Neural progenitor cell (in vitro differentiated cells): ENCODE measurements around the gene KCNJ16. TPM values are rescaled to one million over a fixed set of nuclear protein-coding genes. Genes with fewer than 3 reads are reported as not detected.

Source experiments
- DNase-seq: peaks from one replicate; pipeline ENCODE4 v3.0.0-alpha.2; 2016; ENCODE audit warnings: low spot score
- H2AFZ ChIP-seq: fragments of 200-600 bp; sonication (generic); replicated peaks from 2 replicates; pipeline ENCODE4 v1.6.1; 2016; ENCODE audit warnings: antibody characterized with exemption
- H3F3A ChIP-seq: fragments of 200-600 bp; sonication (generic); 2 replicates; pipeline ENCODE4 v1.6.1; 2016; ENCODE audit warnings: antibody characterized with exemption, low read depth
- H3K27ac ChIP-seq: fragments of 200-600 bp; sonication (generic); 2 replicates; pipeline ENCODE4 v1.5.1; 2016; ENCODE audit warnings: mild to moderate bottlenecking
- H3K27me3 ChIP-seq: fragments of 200-600 bp; sonication (generic); 2 replicates; pipeline ENCODE4 v1.6.1; 2016; ENCODE audit warnings: mild to moderate bottlenecking, moderate library complexity
- H3K36me3 ChIP-seq: fragments of 200-600 bp; sonication (generic); 2 replicates; pipeline ENCODE4 v1.5.1; 2016
- H3K4me1 ChIP-seq: fragments of 200-600 bp; sonication (generic); 2 replicates; pipeline ENCODE4 v1.6.1; 2016; ENCODE audit warnings: mixed run types
- H3K4me2 ChIP-seq: fragments of 200-600 bp; sonication (generic); 2 replicates; pipeline ENCODE4 v1.6.1; 2016
- H3K4me3 ChIP-seq: fragments of 200-600 bp; sonication (generic); 2 replicates; pipeline ENCODE4 v1.5.1; 2016
- H3K79me2 ChIP-seq: fragments of 200-600 bp; sonication (generic); 2 replicates; pipeline ENCODE4 v1.6.1; 2016; ENCODE audit warnings: low read depth
- H3K9ac ChIP-seq: fragments of 200-600 bp; sonication (generic); 2 replicates; pipeline ENCODE4 v1.6.1; 2016
- H3K9me3 ChIP-seq: fragments of 200-600 bp; sonication (generic); 2 replicates; pipeline ENCODE4 v1.5.1; 2016; ENCODE audit warnings: low read depth
- H4K20me1 ChIP-seq: fragments of 200-600 bp; sonication (generic); 2 replicates; pipeline ENCODE4 v1.6.1; 2016; ENCODE audit warnings: low read depth
- H3K27ac Mint-ChIP-seq: 3 replicates; pipeline ENCODE4 v1.8.0; 2021; ENCODE audit warnings: mixed read lengths
- H3K27me3 Mint-ChIP-seq: 2 replicates; pipeline ENCODE4 v1.8.0; 2022; ENCODE audit warnings: low read depth, mild to moderate bottlenecking, inconsistent platforms, moderate library complexity, mixed read lengths; ENCODE audit not compliant: insufficient read depth
- H3K36me3 Mint-ChIP-seq: 3 replicates; pipeline ENCODE4 v1.8.0; 2021; ENCODE audit warnings: mixed read lengths
- H3K4me1 Mint-ChIP-seq: 3 replicates; pipeline ENCODE4 v1.8.0; 2021; ENCODE audit warnings: mixed read lengths
- H3K4me3 Mint-ChIP-seq: 3 replicates; pipeline ENCODE4 v1.8.0; 2021; ENCODE audit warnings: mild to moderate bottlenecking, moderate library complexity, mixed read lengths
- H3K9me3 Mint-ChIP-seq: 3 replicates; pipeline ENCODE4 v1.8.0; 2020; ENCODE audit warnings: mixed read lengths
- EZH2 ChIP-seq: fragments of 200-600 bp; sonication (generic); IDR thresholded peaks from 2 replicates; pipeline ENCODE4 v1.6.1; 2017; ENCODE audit warnings: antibody characterized with exemption, mild to moderate bottlenecking, moderate library complexity
- EZH2phosphoT487 ChIP-seq: fragments of 200-600 bp; sonication (generic); IDR thresholded peaks from 2 replicates; pipeline ENCODE4 v1.6.1; 2017; ENCODE audit warnings: antibody characterized with exemption
- total RNA-seq: library from RNA; depleted of rRNA; stranded (reverse); fragments of >200 nt; gene quantifications from 2 replicates; pipeline ENCODE4 v1.2.3, GENCODE V29; 2015; ENCODE audit warnings: low replicate concordance
- TF ChIP-seq, protein P1 (sequence below): fragments of 200-600 bp; sonication (generic); IDR thresholded peaks from 2 replicates; pipeline ENCODE4 v1.5.1; 2017; ENCODE audit warnings: antibody characterized with exemption, mild to moderate bottlenecking

Gene KCNJ16
- total RNA-seq, 1 donor from 2014 or later: not detected

DNA sequence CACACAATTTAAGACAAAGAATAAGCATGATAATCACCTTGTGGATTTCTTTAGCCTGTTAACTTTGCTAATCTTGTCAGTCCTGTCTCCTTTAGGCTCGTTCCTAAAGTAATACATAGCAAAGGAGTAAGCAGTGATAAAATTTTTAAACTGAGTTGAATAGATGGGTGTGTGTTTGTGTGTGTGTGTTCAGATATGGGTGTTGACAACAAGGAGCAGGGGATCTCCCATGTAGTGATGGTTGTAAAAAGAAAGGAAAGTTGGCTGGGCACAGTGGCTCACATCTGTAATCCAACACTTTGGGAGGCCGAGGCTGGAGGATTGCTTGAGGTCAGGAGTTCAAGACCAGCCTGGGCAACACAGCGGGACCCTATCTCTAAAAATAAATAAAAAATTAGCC lies 49.7 kb downstream of the KCNJ16 start:
- Histone ChIP-seq H4K20me1 (no peaks in the 10 kb centered on the region), H3F3A (no peaks in the 10 kb centered on the region), H3K4me2 (no peak overlapping the region), H3K27me3 (no peaks in the 10 kb centered on the region), H2AFZ (no peak overlapping the region), H3K36me3 (no peaks in the 10 kb centered on the region), H3K9ac (no peak overlapping the region), H3K79me2 (no peaks in the 10 kb centered on the region), H3K9me3 (no peaks in the 10 kb centered on the region), H3K27ac (no peak overlapping the region), H3K4me1 (no peaks in the 10 kb centered on the region), H3K4me3 (no peak overlapping the region)
- Mint-ChIP-seq H3K9me3 (peaks cover 5% of the 10 kb centered on the region), H3K27me3 (peaks cover 3% of the 10 kb centered on the region), H3K36me3 (no peaks in the 10 kb centered on the region), H3K27ac (no peak overlapping the region), H3K4me3 (no peak overlapping the region), H3K4me1 (no peaks in the 10 kb centered on the region)
- no peak for TF ChIP-seq EZH2
- no peak for TF ChIP-seq EZH2phosphoT487
- TF ChIP-seq, protein P1, sequence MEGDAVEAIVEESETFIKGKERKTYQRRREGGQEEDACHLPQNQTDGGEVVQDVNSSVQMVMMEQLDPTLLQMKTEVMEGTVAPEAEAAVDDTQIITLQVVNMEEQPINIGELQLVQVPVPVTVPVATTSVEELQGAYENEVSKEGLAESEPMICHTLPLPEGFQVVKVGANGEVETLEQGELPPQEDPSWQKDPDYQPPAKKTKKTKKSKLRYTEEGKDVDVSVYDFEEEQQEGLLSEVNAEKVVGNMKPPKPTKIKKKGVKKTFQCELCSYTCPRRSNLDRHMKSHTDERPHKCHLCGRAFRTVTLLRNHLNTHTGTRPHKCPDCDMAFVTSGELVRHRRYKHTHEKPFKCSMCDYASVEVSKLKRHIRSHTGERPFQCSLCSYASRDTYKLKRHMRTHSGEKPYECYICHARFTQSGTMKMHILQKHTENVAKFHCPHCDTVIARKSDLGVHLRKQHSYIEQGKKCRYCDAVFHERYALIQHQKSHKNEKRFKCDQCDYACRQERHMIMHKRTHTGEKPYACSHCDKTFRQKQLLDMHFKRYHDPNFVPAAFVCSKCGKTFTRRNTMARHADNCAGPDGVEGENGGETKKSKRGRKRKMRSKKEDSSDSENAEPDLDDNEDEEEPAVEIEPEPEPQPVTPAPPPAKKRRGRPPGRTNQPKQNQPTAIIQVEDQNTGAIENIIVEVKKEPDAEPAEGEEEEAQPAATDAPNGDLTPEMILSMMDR: no peak
- no peak for DNase-seq

DNA sequence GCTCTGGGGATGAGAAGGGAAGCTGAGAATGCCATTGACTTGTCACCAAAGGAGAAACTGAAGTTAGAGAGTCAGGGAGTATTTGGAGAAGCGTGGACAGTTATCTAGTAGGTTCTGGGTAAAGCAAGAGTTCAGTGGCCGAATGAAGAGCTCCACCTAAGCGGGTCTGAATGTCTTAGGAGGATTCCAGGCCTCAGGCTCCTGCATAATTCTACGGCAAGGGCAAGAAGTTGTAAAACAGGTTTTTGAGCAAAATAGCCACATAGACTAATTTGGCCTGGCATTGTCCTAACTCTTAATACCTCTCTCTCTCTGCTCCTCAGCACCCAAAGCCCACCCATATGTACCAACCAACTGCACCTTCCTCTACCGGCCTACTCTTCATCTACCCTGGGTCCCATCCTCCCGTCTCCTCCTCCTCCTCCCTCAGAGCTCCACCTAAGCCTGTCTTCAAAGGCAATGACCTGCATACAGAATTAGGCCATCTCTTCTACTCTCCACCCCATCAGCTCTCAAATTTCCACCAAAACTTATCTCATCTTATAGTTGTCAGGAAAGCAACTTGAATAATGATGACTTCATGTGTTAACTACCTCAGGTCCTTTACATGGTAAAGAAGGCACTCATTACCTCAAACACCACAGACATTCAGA lies 52.3 kb downstream of the KCNJ16 start:
- no peak overlapping the region for H2AFZ ChIP-seq
- peaks cover 14% of the 10 kb centered on the region for H3K4me1 ChIP-seq
- no peaks in the 10 kb centered on the region for H3K27me3 ChIP-seq
- H3K9me3 ChIP-seq: no peaks in the 10 kb centered on the region
- no peaks in the 10 kb centered on the region for H3K36me3 ChIP-seq
- no peak overlapping the region for H3K4me2 ChIP-seq
- DNase-seq: no peak
- Mint-ChIP-seq H3K36me3 (peaks cover 2% of the 10 kb centered on the region), H3K27me3 (peaks cover 3% of the 10 kb centered on the region), H3K9me3 (peaks cover 7% of the 10 kb centered on the region), H3K27ac (no peak overlapping the region), H3K4me3 (no peak overlapping the region), H3K4me1 (peaks cover 4% of the 10 kb centered on the region)
- no peaks in the 10 kb centered on the region for H4K20me1 ChIP-seq
- H3K27ac ChIP-seq: no peak overlapping the region
- TF ChIP-seq, protein P1: no peak
- TF ChIP-seq EZH2phosphoT487 (no peak), EZH2 (no peak)
- no peak overlapping the region for H3K9ac ChIP-seq
- H3F3A ChIP-seq: no peaks in the 10 kb centered on the region
- no peaks in the 10 kb centered on the region for H3K79me2 ChIP-seq
- H3K4me3 ChIP-seq: no peak overlapping the region

DNA sequence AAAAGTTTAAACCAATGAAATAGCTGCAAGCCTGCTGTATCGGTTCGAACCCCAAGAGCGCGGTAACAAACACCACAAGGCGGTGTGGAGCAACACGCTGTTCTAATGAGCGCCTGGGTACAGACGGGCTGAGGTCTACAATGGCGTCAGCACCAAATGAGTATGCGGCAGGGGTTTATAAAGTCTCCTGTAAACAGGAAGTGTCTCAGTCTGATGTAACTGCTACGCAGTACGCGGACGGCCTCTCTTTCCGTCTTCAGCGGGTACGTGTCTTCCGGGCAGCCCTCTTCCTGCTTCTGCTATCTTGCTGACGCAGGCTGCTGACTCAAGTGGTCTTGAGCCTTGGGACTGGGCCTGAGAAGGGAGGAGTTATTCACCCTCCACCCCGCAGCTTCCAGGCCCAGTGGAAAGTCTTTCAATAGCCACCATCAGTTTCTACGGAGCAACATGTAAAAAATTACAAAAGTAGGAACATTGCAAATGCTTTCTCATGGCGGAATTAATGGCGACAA lies 53.8 kb downstream of the KCNJ16 start:
- Histone ChIP-seq H3K4me2 (no peak overlapping the region), H4K20me1 (no peaks in the 10 kb centered on the region), H3K9ac (no peak overlapping the region), H3K9me3 (no peaks in the 10 kb centered on the region), H3K36me3 (no peaks in the 10 kb centered on the region), H3K27me3 (no peaks in the 10 kb centered on the region), H3F3A (no peaks in the 10 kb centered on the region), H3K79me2 (no peaks in the 10 kb centered on the region), H2AFZ (no peak overlapping the region), H3K4me3 (no peak overlapping the region), H3K27ac (no peak overlapping the region), H3K4me1 (peaks cover 14% of the 10 kb centered on the region)
- no peak for DNase-seq
- Mint-ChIP-seq H3K27ac (peak overlapping the region; percentile 39), H3K9me3 (peaks cover 7% of the 10 kb centered on the region), H3K36me3 (peaks cover 2% of the 10 kb centered on the region), H3K4me3 (no peak overlapping the region), H3K4me1 (peaks cover 4% of the 10 kb centered on the region), H3K27me3 (peaks cover 3% of the 10 kb centered on the region)
- TF ChIP-seq EZH2: no peak
- TF ChIP-seq, protein P1: no peak
